ENCODE results near the gene KCNN3.

The KCNN3 gene

GRCh38 chr1:154818911-154819310 lies 51.2 kb downstream of the KCNN3 start:
- H3K36me3 ChIP-seq (ENCODE audit: control insufficient read depth in 2 of 2, insufficient read depth in 2 of 2, low read length in 2 of 2): no peaks in the 10 kb centered on the region
- no peaks in the 10 kb centered on the region for H3K9me3 ChIP-seq (ENCODE audit: control insufficient read depth in 2 of 2, low read length in 2 of 2)
- no peak overlapping the region for H3K9ac ChIP-seq (ENCODE audit: low read depth in 1 of 2, low read length in 2 of 2)
- H3K4me1 ChIP-seq (ENCODE audit: control insufficient read depth in 2 of 2, insufficient read depth in 2 of 2, low read length in 2 of 2): no peaks in the 10 kb centered on the region
- no peak overlapping the region for H3K4me3 ChIP-seq (ENCODE audit: low read length in 2 of 2)
- no peak overlapping the region for H3K27ac ChIP-seq (ENCODE audit: low read depth in 2 of 2, low read length in 2 of 2)
- peaks cover 0 to 2% of the 10 kb centered on the region in 2 donors for H3K27me3 ChIP-seq (ENCODE audit: control insufficient read depth in 2 of 2, insufficient read depth in 2 of 2, low read length in 2 of 2)

- Histone ChIP-seq H3K9ac (ENCODE audit: low read depth in 1 of 2, low read length in 2 of 2) (no peak overlapping the region), H3K27me3 (ENCODE audit: control insufficient read depth in 2 of 2, insufficient read depth in 2 of 2, low read length in 2 of 2) (peaks cover 0 to 9% of the 10 kb centered on the region in 2 donors), H3K4me1 (ENCODE audit: control insufficient read depth in 2 of 2, insufficient read depth in 2 of 2, low read length in 2 of 2) (no peaks in the 10 kb centered on the region), H3K4me3 (ENCODE audit: low read length in 2 of 2) (no peak overlapping the region), H3K27ac (ENCODE audit: low read depth in 2 of 2, low read length in 2 of 2) (no peak overlapping the region), H3K36me3 (ENCODE audit: control insufficient read depth in 2 of 2, insufficient read depth in 2 of 2, low read length in 2 of 2) (no peaks in the 10 kb centered on the region), H3K9me3 (ENCODE audit: control insufficient read depth in 2 of 2, low read length in 2 of 2) (no peaks in the 10 kb centered on the region)
These were observed 53.1 kb downstream of the KCNN3 start for GRCh38 chr1:154816937-154817336.

- no peak overlapping the region for H3K9ac ChIP-seq (ENCODE audit: low read depth in 1 of 2, low read length in 2 of 2)
- H3K27me3 ChIP-seq (ENCODE audit: control insufficient read depth in 2 of 2, insufficient read depth in 2 of 2, low read length in 2 of 2): peaks cover 0 to 9% of the 10 kb centered on the region in 2 donors
- no peak overlapping the region for H3K27ac ChIP-seq (ENCODE audit: low read depth in 2 of 2, low read length in 2 of 2)
- H3K36me3 ChIP-seq (ENCODE audit: control insufficient read depth in 2 of 2, insufficient read depth in 2 of 2, low read length in 2 of 2): no peaks in the 10 kb centered on the region
- H3K4me1 ChIP-seq (ENCODE audit: control insufficient read depth in 2 of 2, insufficient read depth in 2 of 2, low read length in 2 of 2): no peaks in the 10 kb centered on the region
- H3K9me3 ChIP-seq (ENCODE audit: control insufficient read depth in 2 of 2, low read length in 2 of 2): no peaks in the 10 kb centered on the region
- no peak overlapping the region for H3K4me3 ChIP-seq (ENCODE audit: low read length in 2 of 2)
These were observed 53.7 kb downstream of the KCNN3 start for GRCh38 chr1:154816369-154816768.

GRCh38 chr1:154813846-154814505 lies 56.1 kb downstream of the KCNN3 start:
- Histone ChIP-seq H3K9me3 (ENCODE audit: control insufficient read depth in 2 of 2, low read length in 2 of 2) (no peaks in the 10 kb centered on the region), H3K4me3 (ENCODE audit: low read length in 2 of 2) (no peak overlapping the region), H3K4me1 (ENCODE audit: control insufficient read depth in 2 of 2, insufficient read depth in 2 of 2, low read length in 2 of 2) (no peaks in the 10 kb centered on the region), H3K27me3 (ENCODE audit: control insufficient read depth in 2 of 2, insufficient read depth in 2 of 2, low read length in 2 of 2) (peaks cover 9 to 11% of the 10 kb centered on the region in 2 donors), H3K36me3 (ENCODE audit: control insufficient read depth in 2 of 2, insufficient read depth in 2 of 2, low read length in 2 of 2) (no peaks in the 10 kb centered on the region), H3K27ac (ENCODE audit: low read depth in 2 of 2, low read length in 2 of 2) (no peak overlapping the region), H3K9ac (ENCODE audit: low read depth in 1 of 2, low read length in 2 of 2) (no peak overlapping the region)

GRCh38 chr1:154813300-154813816 lies 56.7 kb downstream of the KCNN3 start:
- no peak overlapping the region for H3K9ac ChIP-seq (ENCODE audit: low read depth in 1 of 2, low read length in 2 of 2)
- H3K9me3 ChIP-seq (ENCODE audit: control insufficient read depth in 2 of 2, low read length in 2 of 2): no peaks in the 10 kb centered on the region
- H3K4me3 ChIP-seq (ENCODE audit: low read length in 2 of 2): no peak overlapping the region
- H3K27ac ChIP-seq (ENCODE audit: low read depth in 2 of 2, low read length in 2 of 2): no peak overlapping the region
- H3K36me3 ChIP-seq (ENCODE audit: control insufficient read depth in 2 of 2, insufficient read depth in 2 of 2, low read length in 2 of 2): no peaks in the 10 kb centered on the region
- peaks cover 0 to 3% of the 10 kb centered on the region in 2 donors for H3K4me1 ChIP-seq (ENCODE audit: control insufficient read depth in 2 of 2, insufficient read depth in 2 of 2, low read length in 2 of 2)
- peaks cover 11 to 14% of the 10 kb centered on the region in 2 donors for H3K27me3 ChIP-seq (ENCODE audit: control insufficient read depth in 2 of 2, insufficient read depth in 2 of 2, low read length in 2 of 2)

GRCh38 chr1:154812877-154813276 lies 57.2 kb downstream of the KCNN3 start:
- Histone ChIP-seq H3K4me1 (ENCODE audit: control insufficient read depth in 2 of 2, insufficient read depth in 2 of 2, low read length in 2 of 2) (peaks cover 0 to 3% of the 10 kb centered on the region in 2 donors), H3K27ac (ENCODE audit: low read depth in 2 of 2, low read length in 2 of 2) (no peak overlapping the region), H3K27me3 (ENCODE audit: control insufficient read depth in 2 of 2, insufficient read depth in 2 of 2, low read length in 2 of 2) (peaks cover 14 to 19% of the 10 kb centered on the region in 2 donors), H3K36me3 (ENCODE audit: control insufficient read depth in 2 of 2, insufficient read depth in 2 of 2, low read length in 2 of 2) (no peaks in the 10 kb centered on the region), H3K9me3 (ENCODE audit: control insufficient read depth in 2 of 2, low read length in 2 of 2) (no peaks in the 10 kb centered on the region), H3K4me3 (ENCODE audit: low read length in 2 of 2) (no peak overlapping the region), H3K9ac (ENCODE audit: low read depth in 1 of 2, low read length in 2 of 2) (no peak overlapping the region)

- no peak overlapping the region for H3K27ac ChIP-seq (ENCODE audit: low read depth in 2 of 2, low read length in 2 of 2)
- peaks cover 3 to 5% of the 10 kb centered on the region in 2 donors for H3K4me1 ChIP-seq (ENCODE audit: control insufficient read depth in 2 of 2, insufficient read depth in 2 of 2, low read length in 2 of 2)
- H3K4me3 ChIP-seq (ENCODE audit: low read length in 2 of 2): no peak overlapping the region
- H3K9ac ChIP-seq (ENCODE audit: low read depth in 1 of 2, low read length in 2 of 2): no peak overlapping the region
- H3K27me3 ChIP-seq (ENCODE audit: control insufficient read depth in 2 of 2, insufficient read depth in 2 of 2, low read length in 2 of 2): peaks cover 27 to 28% of the 10 kb centered on the region in 2 donors
- no peaks in the 10 kb centered on the region for H3K9me3 ChIP-seq (ENCODE audit: control insufficient read depth in 2 of 2, low read length in 2 of 2)
- H3K36me3 ChIP-seq (ENCODE audit: control insufficient read depth in 2 of 2, insufficient read depth in 2 of 2, low read length in 2 of 2): no peaks in the 10 kb centered on the region
These were observed 59.5 kb downstream of the KCNN3 start for GRCh38 chr1:154810571-154810970.

- Histone ChIP-seq H3K36me3 (ENCODE audit: control insufficient read depth in 2 of 2, insufficient read depth in 2 of 2, low read length in 2 of 2) (no peaks in the 10 kb centered on the region), H3K4me1 (ENCODE audit: control insufficient read depth in 2 of 2, insufficient read depth in 2 of 2, low read length in 2 of 2) (peaks cover 3 to 5% of the 10 kb centered on the region in 2 donors), H3K9ac (ENCODE audit: low read depth in 1 of 2, low read length in 2 of 2) (no peak overlapping the region), H3K4me3 (ENCODE audit: low read length in 2 of 2) (no peak overlapping the region), H3K27me3 (ENCODE audit: control insufficient read depth in 2 of 2, insufficient read depth in 2 of 2, low read length in 2 of 2) (peaks cover 27 to 34% of the 10 kb centered on the region in 2 donors), H3K27ac (ENCODE audit: low read depth in 2 of 2, low read length in 2 of 2) (no peak overlapping the region), H3K9me3 (ENCODE audit: control insufficient read depth in 2 of 2, low read length in 2 of 2) (no peaks in the 10 kb centered on the region)
These were observed 60.4 kb downstream of the KCNN3 start for GRCh38 chr1:154809436-154810413.

- no peaks in the 10 kb centered on the region for H3K36me3 ChIP-seq (ENCODE audit: control insufficient read depth in 2 of 2, insufficient read depth in 2 of 2, low read length in 2 of 2)
- H3K9ac ChIP-seq (ENCODE audit: low read depth in 1 of 2, low read length in 2 of 2): no peak overlapping the region
- peaks cover 27 to 34% of the 10 kb centered on the region in 2 donors for H3K27me3 ChIP-seq (ENCODE audit: control insufficient read depth in 2 of 2, insufficient read depth in 2 of 2, low read length in 2 of 2)
- H3K27ac ChIP-seq (ENCODE audit: low read depth in 2 of 2, low read length in 2 of 2): no peak overlapping the region
- peaks cover 3 to 5% of the 10 kb centered on the region in 2 donors for H3K4me1 ChIP-seq (ENCODE audit: control insufficient read depth in 2 of 2, insufficient read depth in 2 of 2, low read length in 2 of 2)
- H3K4me3 ChIP-seq (ENCODE audit: low read length in 2 of 2): no peak overlapping the region
- H3K9me3 ChIP-seq (ENCODE audit: control insufficient read depth in 2 of 2, low read length in 2 of 2): no peaks in the 10 kb centered on the region
These were observed 61.2 kb downstream of the KCNN3 start for GRCh38 chr1:154808909-154809262.
